H7 (cell line): ENCODE measurements around the gene RFT1. TPM values are rescaled to one million over a fixed set of nuclear protein-coding genes. Genes with fewer than 3 reads are reported as not detected.

Experiments
- DNase-seq: peaks from one replicate; pipeline ENCODE4 v3.0.0; 2012
- H3K27me3 ChIP-seq: 2 replicates; pipeline ENCODE4 v1.6.0; 2011; ENCODE audit warnings: mild to moderate bottlenecking, low read length; ENCODE audit not compliant: control insufficient read depth, insufficient read depth
- H3K36me3 ChIP-seq: replicated peaks from 2 replicates; pipeline ENCODE4 v1.5.1; 2011; ENCODE audit warnings: low read length; ENCODE audit not compliant: control insufficient read depth, insufficient read depth
- H3K4me3 ChIP-seq: 2 replicates; pipeline ENCODE4 v1.5.1; 2011; ENCODE audit warnings: low read depth, mild to moderate bottlenecking, control low read depth, low read length, moderate library complexity; ENCODE audit not compliant: insufficient read depth
- total RNA-seq: library from RNA; depleted of rRNA; stranded (reverse); fragments of >200 nt; shearing (Covaris generic); gene quantifications from 2 replicates; pipeline ENCODE4 v1.2.3, GENCODE V29; 2014

The RFT1 gene
- total RNA-seq, 1 experiment from 2014 or later, result 9.5 TPM

DNA sequence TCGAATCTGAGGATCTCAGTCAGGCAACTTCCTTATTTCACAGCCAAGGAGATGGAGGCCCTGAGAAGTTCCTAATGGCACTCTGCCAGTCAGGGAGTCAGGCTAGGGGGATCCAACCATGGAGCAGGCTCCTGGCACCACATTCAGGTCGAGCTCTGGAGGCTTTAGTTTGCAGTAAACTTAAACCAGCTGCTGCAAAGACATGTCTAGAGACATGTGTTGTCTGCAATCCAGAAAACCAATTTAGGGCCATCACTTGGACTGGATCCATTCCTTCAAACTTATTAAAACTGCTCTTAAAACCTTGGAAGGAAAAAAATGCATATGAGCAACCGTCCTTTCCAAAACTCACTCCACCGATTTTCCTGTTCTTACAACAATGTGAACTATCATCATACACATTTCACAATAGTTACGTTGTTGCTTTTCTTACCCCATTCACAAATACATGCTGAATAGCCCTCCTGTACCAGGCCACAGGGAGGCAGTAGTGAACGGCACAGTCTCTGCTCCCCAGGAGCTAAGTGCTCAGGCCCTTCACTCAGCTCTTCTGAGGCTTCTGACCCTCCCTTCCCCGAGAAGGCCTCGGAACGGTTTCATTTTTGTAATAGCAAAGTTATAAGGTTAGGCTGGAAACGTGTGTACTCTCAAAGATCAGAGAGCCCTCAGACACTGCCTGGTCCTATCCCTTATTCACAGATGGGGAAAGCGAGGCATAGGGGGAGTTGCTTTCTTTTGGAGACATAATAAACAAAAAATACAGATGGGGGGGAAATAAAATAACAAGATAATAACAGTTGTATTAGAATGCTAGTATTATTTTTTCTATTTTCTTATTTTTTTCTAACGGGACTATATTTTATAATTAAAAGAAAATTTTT, 20.1 kb downstream of the RFT1 start:
- H3K36me3 ChIP-seq, result peaks cover 3% of the 10 kb centered on the region; the same call in 1 of the 2 replicates
- H3K27me3 ChIP-seq, result no peaks in the 10 kb centered on the region
- peak; percentile 72 for DNase-seq
- H3K4me3 ChIP-seq, result no peak overlapping the region

DNA sequence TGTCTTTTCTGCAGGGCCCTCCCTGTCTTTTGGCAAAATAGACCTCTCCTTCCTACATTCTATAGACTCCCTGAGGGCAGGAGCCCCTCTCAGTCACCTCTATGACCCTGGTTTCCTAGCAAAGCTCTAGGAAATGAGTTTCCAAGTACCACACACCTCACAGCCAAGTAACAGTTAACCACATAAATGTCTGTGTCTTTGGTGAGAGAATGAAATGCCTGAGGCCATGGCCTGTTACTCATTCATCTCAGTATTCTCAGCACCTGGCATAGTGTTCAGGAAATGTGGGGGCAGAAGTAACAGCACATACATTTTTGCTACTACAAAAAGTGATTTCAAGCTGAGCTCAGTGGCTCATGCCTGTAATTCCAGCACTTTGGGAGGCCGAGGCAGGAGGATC, 21.0 kb downstream of the RFT1 start:
- H3K27me3 ChIP-seq, result no peaks in the 10 kb centered on the region
- no peak for DNase-seq
- H3K4me3 ChIP-seq, result no peak overlapping the region
- peaks cover 4% of the 10 kb centered on the region; the same call in 1 of the 2 replicates for H3K36me3 ChIP-seq

DNA sequence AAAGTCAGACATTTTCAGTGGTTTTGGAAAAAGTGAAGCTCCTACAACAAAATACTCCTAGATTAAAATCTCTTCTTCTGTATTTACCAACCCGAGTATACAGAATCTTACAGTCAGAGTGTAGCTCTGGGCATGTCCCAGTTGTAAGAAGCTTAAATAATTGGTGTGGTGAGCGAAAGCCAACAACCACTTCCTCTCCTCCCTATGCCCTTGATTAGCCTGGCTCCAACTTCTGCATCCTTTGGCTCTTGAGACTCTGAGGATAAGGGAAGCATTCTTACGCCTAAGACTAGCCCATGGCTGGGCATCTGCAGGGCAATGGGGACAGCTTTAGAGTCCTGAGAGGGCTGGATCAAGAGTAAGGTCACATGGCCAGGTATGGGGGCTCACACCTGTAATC, 25.5 kb downstream of the RFT1 start:
- peaks cover 6% of the 10 kb centered on the region for H3K36me3 ChIP-seq
- H3K27me3 ChIP-seq, result no peaks in the 10 kb centered on the region
- no peak for DNase-seq
- no peak overlapping the region for H3K4me3 ChIP-seq

DNA sequence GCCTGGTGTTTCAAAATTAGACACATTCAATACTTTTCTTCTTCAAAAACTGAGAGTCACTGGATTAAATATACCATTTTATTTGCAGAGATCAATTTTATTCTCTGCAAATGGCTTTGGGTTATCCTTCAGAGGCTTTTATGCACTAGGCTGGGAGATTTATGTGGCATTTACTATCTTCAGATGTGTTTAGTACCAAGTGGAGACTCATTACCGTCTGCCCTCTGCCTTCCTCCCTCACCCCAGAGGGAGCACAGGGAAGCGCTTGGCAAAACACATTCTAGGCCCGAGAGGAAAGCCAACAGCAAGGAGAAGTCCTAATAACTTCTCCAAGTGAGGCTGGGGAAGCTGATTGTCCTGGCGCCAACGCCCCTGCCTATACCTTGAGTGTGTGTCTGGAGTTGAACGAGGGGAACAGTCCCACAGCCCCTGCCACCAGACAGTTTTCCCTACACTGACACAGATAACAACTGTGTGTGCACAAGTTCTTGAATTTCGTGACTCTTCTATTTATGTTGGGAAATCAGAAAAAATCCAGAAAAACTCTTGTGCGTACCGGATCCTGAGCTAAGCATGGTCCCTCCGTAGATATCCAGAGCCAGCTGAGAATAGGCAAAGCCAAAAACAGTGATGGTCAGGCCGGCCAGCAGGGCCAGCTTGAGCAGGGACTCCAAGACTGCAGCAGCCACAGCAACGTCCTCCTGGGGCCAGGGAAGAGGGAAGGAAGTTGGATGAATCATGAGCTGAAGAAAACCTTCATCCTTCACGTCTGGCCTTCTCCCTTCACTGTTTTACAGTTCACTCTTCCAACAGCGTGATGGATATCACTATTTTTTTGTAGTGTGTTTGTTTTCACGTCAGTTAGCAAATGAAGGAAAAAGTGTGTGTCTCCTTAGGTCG, 26.6 kb downstream of the RFT1 start:
- Histone ChIP-seq H3K36me3 (peaks cover 9% of the 10 kb centered on the region), H3K4me3 (no peak overlapping the region), H3K27me3 (no peaks in the 10 kb centered on the region)
- no peak for DNase-seq

DNA sequence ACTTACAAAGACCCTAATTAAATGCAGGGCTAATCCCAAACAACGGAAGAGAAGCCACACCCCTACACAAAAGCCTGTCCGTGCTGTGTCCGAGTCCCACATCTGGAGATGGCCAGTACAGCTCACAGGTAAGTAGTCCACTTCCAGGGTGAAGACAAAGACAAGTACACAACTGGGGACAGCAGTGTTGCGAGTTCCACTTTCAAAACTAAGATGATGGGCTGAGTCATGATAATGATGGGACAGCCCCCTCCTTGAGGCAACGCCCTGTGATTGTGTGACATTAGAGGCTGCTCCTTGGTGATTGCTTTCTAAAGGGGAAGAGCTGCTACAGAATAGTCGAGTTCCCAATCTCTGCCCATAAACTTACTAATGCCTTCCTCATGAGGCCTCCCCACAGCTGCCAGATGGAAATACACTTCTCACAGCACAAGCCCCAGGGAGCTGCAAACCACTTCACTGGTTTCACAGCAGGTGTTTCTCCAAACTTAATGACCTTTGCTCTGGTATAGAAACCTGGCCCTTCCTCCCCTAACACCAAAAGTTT, 27.6 kb downstream of the RFT1 start:
- no peaks in the 10 kb centered on the region for H3K27me3 ChIP-seq
- DNase-seq, result no peak
- no peak overlapping the region for H3K4me3 ChIP-seq
- peaks cover 7% of the 10 kb centered on the region for H3K36me3 ChIP-seq

DNA sequence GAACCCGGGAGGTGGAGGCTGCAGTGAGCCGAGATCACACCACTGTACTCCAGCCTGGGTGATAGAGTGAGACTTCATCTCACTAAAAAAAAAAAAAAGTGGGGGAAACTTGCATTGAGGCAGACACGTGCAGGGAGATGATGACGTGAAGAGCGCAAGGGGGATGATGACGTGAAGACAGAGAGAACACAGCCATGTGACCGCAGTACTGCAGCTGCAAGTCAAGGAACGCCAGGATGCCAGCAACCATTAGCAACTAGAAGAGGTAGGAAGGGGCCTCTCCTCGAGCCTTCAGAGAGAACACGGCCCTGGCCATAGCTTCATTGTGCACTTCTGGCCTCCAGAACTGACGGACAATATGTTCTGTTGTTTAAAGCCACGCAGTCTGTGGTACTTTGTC, 28.3 kb downstream of the RFT1 start:
- Histone ChIP-seq H3K27me3 (no peaks in the 10 kb centered on the region), H3K36me3 (peaks cover 7% of the 10 kb centered on the region), H3K4me3 (no peak overlapping the region)
- DNase-seq, result no peak

DNA sequence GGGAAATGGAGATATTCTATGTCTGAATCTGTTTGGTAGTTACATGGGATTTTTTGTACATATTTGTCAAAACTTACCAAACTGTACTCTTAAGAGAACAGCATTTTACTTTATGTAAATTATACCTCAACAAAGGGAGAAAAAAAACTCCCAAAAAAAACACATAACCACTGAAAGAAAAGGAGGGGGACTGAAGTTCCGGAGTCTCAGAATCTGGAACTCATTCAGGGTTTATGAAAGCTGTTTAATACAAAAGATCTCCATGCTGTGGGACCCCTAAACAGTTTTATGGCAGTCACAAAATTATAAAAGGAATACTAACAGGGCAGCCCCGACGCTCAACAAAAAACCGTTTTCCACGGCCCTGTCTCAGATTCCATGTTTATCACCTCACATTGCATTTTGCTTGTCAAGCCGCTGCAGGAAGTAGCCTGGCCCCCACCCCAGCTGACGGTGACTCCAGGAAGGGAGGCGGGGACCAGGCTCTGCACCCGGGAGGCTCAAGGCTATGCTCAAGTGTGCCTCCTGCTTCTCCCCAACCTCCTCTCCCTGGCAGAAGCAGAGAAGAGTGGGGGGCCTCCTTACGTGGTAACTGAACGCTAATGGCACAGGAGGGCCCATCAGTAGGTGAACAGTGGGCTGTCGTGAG, 29.3 kb downstream of the RFT1 start:
- Histone ChIP-seq H3K36me3 (peaks cover 7% of the 10 kb centered on the region), H3K4me3 (no peak overlapping the region), H3K27me3 (no peaks in the 10 kb centered on the region)
- DNase-seq, result no peak

DNA sequence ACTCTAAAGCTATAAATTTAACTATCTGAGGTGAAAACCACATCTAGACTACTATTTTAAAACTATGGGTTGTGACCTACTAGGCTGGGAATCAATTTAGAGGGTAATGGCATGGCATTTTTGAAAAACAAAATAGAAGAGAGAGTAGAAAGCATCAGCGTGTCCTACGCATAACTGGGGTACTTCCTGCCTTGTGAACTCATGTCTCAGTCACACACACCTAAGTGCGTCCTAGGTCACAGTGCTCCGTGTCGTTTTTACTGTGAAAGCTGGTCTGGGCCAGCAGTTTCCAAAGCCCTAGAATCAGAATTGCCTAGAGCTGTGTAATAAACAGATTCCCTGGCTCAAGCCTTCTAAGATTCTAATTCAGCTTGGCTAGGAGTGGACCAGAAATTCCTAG, 32.3 kb downstream of the RFT1 start:
- no peak for DNase-seq
- Histone ChIP-seq H3K36me3 (peaks cover 4% of the 10 kb centered on the region), H3K27me3 (no peaks in the 10 kb centered on the region), H3K4me3 (no peak overlapping the region)

DNA sequence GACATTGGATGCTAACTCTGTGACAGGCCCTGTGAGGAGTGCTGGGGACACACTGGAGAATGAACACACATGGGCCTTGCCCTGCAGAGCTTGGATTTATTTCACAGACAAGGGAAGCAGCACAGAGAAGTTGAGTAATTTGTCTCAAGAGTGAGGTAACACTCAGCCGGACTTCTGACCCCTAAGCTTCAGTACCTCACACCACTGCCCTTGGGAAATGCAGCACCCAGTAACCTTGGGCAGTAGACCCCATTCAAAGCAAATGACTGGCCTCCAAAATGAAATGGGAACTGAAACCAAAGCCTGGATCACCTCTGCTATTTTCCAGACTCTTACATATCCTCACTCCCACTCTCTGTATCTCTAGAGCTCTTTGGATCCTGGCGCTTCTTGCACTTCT, 37.3 kb downstream of the RFT1 start:
- Histone ChIP-seq H3K27me3 (no peaks in the 10 kb centered on the region), H3K4me3 (no peak overlapping the region), H3K36me3 (peaks cover 5% of the 10 kb centered on the region)
- DNase-seq, result no peak

DNA sequence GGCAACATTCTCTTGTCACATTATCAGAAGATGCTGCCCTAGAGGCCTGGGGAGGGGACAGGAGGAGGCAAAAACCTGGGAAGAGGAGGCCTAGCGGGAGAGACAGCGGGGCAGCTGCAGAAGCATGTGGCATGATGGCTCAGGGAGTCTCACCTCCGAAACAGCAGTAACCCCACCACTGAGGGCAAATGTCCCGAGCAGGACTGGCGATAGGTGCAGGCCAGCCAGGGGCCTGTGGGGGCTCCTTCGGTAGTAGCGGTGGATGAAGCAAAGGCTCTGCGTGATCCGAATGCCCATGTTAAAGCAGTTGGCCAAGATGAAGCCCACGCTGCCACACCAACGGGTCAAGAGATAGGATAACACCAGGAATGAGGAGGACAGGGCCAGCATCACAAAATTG, 38.0 kb downstream of the RFT1 start:
- Histone ChIP-seq H3K36me3 (peaks cover 5% of the 10 kb centered on the region), H3K27me3 (no peaks in the 10 kb centered on the region), H3K4me3 (no peak overlapping the region)
- no peak for DNase-seq

DNA sequence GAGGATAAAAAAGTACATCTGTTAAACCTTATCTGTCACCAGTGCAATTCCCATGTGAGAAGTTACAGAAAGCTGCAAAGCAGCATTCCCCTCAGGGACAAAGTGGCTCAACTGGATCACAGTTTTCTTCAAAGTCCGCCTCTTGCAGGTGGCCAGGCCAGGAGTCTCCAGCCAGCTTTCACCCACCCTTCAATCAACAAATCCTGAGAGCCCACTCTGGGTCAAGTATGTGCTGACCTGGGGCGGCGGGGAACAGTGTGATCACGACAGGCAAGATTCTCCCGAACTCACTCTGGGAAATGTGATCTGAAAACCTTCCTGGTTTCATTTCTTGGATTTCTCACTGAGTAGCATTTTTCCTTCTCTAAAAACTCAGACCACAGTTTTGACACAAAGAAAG, 39.2 kb downstream of the RFT1 start:
- Histone ChIP-seq H3K36me3 (peaks cover 5% of the 10 kb centered on the region), H3K4me3 (no peak overlapping the region), H3K27me3 (no peaks in the 10 kb centered on the region)
- DNase-seq, result no peak

DNA sequence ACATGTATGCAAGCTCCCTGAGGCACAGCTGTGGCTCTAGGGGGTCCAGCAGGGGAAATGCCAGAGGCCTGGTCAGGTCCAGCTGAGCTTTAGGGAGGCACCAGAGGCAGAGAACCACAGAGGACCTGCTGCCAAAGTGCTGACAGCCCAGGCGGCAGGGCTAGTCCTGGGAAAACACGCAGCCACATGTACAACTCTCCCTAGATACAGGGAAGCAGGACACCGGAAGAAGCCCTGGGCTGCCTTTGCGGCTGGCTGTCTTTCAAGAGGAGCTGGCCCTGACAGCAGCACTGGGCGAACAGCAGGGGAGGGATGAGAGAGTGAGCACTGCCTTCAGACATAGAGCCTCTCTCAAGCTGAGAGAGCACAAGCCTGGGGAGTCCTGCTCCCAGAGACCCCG, 40.7 kb downstream of the RFT1 start:
- no peak overlapping the region for H3K4me3 ChIP-seq
- no peaks in the 10 kb centered on the region for H3K27me3 ChIP-seq
- H3K36me3 ChIP-seq, result peaks cover 5% of the 10 kb centered on the region
- DNase-seq, result no peak

DNA sequence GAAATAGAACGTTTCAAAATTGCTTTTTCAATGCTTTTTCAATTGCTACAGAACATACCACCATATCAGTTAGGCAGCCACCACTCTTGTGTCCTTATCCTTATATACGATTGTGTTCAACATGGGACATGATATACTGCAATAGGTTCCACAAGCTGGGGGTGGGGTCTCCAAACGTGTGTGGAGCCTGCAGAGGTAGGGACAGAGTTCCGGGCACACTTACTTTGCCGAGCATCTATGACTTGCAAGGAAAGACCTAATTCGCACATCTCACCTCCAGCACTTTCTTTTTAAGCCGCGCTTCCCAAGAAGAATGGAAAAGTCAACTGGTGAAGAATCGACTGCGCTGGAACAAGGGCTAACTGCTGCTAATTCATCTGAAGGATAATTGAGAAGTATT, 44.8 kb downstream of the RFT1 start:
- no peak overlapping the region for H3K4me3 ChIP-seq
- DNase-seq, result no peak
- H3K36me3 ChIP-seq, result no peaks in the 10 kb centered on the region
- no peaks in the 10 kb centered on the region for H3K27me3 ChIP-seq

DNA sequence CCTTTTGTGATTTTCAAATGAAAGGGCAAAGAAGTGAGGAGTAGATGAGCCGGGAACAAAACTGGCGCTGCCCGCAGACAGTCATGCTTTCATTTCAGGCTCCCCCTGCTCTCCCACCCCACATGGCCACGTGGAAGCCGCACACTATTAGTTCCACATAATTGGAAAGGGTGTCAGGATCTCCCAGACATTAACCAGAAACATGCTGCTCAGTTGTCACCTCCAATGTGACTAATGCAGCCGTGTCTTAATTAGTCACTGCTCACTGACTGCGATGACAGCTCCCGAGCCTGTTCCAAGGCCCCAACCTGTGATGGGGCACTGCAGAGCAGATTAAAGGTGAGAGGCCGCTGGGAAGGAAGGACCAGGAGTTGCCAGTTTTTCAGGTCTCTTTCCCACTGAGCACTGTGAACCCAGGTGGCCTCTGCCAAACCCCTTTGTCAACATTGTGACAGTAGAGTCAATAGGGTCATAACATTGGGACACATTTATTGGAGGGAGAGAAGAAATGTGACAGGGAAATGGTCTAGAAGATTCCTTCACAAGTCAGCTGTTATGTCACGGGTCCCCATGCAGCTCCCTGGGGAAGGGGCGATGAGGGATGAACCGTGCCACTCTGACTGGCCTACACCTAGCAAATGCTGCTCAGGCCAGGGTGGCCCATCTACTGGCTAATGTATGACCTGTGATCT, 45.8 kb downstream of the RFT1 start:
- Histone ChIP-seq H3K27me3 (no peaks in the 10 kb centered on the region), H3K36me3 (no peaks in the 10 kb centered on the region), H3K4me3 (no peak overlapping the region)
- DNase-seq, result no peak
